Tongue (tissue), 2 donors: ENCODE results near the gene DLX2. TPM values are rescaled to one million over a fixed set of nuclear protein-coding genes. Genes with fewer than 3 reads are reported as not detected.
"Not testable (repeated sequence)": the region's sequence is repeated elsewhere in the genome, so short reads cannot be mapped to it uniquely, and the experiment has no call there.

Source experiments
- DNase-seq: peaks from one replicate; pipeline ENCODE4 v3.0.0-alpha.2; 2015
- total RNA-seq: library from RNA; depleted of rRNA; stranded (reverse); fragments of >200 nt; gene quantifications from one replicate; pipeline ENCODE4 v1.2.3, GENCODE V29; 2014

DLX2 gene
- total RNA-seq: 0.72 TPM

DNA sequence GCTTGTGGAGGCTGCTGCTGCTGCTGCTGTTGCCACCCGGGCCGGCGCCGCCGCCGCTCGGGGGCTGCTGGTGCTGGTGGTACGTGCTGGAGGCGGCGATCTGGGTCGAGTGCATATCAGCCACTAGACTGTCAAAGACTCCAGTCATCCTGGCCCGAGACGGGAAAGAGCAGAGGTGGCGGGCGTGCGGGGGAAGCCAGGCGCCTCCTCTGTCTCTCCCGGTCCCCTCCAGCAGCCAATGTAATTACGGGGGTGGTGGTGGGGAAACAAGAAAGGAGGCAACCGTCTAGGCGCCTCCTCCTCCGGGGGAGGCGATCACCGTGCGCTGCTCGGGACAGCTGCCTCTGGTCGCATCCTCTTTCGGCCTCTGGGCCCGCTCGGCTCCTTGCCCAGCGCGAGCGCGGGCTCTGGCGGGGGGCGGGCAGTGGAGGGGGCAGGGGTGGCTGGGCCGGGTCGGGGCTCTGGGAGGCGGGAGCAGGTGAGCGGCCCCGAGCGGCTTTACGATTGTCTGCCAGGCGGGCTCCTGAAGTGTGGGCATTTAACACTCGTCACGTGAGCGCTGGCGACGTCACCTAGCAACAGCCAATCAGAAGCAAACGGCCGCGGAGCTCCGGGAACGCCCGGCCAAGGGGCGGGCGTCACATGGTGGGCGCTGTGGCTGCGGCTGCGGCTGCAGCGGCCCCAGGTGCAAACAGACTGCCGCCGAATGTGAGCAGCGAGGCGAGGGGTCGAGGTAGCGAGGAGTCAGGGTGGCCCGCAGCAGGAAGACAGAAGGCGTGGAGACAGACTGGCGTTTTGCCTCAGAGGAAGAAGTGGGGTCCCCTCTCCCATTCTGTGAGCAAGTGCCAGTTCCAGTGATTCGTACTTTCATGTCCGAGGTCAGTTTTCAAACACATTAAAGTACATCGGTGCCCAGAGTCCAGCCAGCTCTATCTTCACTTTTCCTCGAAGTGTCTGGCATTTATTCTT lies at the start of gene DLX2:
DLX2 (minus strand) TSS at position 510 of the 969 bp plus-strand sequence; CDS start at position 148, 362 bp downstream.
- DNase-seq: peak; percentile 96

- no peak for DNase-seq
Observed at GRCh38 chr2:172147944-172148650, 45.4 kb upstream of the DLX2 start.

- DNase-seq: no peak
Observed at GRCh38 chr2:172143817-172144216, 41.1 kb upstream of the DLX2 start.

- not testable (repeated sequence) for DNase-seq
Observed at GRCh38 chr2:172138727-172139126, 36.0 kb upstream of the DLX2 start.

- no peak for DNase-seq
Observed at GRCh38 chr2:172137943-172138342, 35.2 kb upstream of the DLX2 start.

DNA sequence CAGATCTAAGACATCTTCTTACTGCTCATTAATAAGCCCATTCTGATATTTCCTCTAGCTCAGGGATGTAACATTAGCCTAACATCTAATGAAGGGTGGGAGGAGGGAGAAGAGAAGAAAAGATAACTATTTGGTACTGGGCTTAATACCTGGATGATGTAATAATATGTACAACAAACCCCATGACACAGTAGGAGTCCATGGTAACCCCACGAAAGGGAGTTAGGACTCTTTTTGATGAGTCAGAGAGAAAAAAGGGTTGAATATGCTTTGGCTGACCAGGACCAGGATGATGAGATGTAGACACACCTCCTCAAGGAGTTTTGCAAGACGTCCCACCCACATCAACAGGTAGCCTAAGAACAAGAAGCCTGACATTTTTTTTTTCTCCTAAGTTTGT lies 34.4 kb upstream of the DLX2 start:
- no peak for DNase-seq

GRCh38 chr2:172135446-172135845 lies 32.7 kb upstream of the DLX2 start:
- no peak for DNase-seq

- DNase-seq: no peak
Observed at GRCh38 chr2:172134270-172134669, 31.6 kb upstream of the DLX2 start.

DNA sequence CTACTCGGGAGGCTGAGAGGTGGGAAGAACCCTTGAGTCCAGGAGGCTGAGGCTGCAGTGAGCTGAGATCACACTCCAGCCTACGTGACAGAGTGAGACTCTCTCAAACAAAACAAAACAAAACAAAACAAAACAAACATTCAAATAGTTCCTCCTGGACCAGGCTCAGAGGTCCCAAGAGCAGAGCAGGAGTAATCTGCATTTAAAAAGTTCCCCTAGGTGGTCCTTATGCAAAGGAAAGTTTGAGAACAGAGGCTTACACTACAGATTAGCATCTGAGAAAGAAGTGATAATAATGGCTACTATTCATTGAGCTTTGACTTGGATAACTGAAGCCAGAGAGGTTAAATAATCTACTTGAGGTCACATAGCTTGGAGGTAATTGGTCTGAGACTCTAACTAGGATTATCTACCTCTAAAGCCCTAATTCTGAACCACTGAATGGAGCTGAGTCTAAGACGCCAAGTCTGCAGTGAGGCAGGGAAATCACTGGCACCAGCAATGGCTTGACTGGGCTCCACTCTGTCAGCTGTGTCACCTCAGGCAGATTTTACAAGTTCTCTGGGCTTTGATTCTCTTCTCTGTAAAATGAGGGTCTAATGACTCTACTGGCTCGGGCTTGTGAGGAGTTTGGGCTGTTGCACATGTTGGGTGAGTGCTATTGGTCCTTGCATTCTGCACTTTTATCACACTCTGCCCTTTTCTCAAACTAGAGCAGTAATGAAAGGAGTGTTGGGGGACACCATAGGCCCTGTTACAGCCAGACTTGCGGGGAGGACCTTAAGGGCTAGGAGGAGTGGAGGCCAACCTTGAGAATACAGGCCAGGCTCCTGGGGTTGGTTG lies 29.2 kb upstream of the DLX2 start:
- no peak for DNase-seq

- no peak for DNase-seq
Observed at GRCh38 chr2:172129404-172129803, 26.7 kb upstream of the DLX2 start.

- DNase-seq: no peak
Observed at GRCh38 chr2:172128484-172128883, 25.8 kb upstream of the DLX2 start.

DNA sequence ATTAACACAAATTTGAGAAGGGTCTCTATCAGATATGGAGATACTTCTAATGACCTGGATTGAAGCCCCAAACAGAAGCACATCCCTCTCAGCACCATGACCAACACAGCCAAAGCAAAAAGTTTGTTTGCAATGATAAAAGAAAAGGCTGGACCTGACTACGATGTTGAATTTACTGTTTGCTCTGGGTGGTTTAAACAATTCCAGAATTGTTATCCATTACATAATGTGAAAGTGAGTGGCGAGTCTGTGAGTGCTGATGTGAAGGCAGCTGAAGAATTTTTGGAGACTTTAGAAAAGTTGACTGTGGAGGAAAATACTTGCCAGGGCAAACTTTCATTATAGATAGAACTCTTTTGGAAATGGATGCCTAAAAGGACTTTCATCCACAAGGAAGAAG lies 17.4 kb upstream of the DLX2 start:
- no peak for DNase-seq

DNA sequence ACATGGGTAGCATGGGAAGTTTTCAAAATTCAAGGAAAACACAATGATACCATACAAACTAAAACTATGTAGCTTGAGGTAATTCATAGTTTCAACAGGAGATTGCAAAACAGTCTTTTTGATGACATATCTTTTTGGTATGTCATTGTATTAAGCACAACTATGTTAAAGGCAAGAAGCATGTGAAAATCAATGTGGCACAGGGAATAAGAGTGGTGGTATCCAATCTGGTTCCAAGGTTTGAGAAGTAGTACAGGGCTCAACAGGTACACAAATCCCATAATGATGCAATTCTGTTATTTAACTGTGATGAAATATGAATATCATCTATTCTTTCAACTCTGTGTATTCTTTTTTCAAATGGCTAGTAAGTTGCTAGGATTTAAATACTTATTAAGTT lies 16.4 kb upstream of the DLX2 start:
- DNase-seq: no peak

- no peak for DNase-seq
Observed at GRCh38 chr2:172116107-172116506, 13.4 kb upstream of the DLX2 start.

DNA sequence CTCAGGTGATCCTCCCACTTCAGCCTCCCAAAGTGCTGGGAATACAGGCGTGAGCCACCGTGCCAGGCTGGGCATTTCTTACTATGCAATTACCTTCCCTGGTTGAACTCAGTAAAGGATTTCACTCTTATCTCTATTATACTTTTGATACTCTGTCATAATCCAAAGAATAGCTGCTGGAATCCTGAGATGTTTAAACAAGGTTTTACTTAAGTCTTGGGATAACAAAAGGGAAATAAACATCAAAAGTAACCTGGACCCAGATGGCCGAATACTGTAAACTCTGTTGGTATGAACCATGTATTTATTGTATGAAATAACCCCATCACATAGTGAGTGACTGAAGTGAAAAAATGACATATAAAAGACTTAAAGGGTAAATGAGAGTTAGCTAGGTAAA lies 11.9 kb upstream of the DLX2 start:
- no peak for DNase-seq

GRCh38 chr2:172114176-172114575 lies 11.5 kb upstream of the DLX2 start:
- DNase-seq: not testable (repeated sequence)

DNA sequence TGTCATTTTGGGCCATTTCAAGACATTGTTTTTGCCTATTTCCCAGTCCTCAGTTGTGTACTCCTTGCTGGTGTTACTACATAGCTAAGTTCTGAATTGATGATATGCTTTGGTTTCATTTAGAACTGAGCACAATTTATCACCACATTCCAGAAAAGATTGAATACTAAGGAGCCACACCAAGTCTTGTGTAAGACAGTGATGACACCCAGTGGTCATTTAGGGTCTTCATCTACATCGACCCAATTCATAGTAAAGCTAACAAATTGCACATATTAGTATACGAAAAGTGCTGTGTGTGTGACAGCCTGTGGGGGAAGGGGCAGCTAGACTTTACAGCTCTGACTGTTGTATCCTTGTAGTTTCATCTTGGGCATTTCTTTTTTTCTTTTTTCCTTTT lies 10.9 kb upstream of the DLX2 start:
- DNase-seq: peak; percentile 51

DNA sequence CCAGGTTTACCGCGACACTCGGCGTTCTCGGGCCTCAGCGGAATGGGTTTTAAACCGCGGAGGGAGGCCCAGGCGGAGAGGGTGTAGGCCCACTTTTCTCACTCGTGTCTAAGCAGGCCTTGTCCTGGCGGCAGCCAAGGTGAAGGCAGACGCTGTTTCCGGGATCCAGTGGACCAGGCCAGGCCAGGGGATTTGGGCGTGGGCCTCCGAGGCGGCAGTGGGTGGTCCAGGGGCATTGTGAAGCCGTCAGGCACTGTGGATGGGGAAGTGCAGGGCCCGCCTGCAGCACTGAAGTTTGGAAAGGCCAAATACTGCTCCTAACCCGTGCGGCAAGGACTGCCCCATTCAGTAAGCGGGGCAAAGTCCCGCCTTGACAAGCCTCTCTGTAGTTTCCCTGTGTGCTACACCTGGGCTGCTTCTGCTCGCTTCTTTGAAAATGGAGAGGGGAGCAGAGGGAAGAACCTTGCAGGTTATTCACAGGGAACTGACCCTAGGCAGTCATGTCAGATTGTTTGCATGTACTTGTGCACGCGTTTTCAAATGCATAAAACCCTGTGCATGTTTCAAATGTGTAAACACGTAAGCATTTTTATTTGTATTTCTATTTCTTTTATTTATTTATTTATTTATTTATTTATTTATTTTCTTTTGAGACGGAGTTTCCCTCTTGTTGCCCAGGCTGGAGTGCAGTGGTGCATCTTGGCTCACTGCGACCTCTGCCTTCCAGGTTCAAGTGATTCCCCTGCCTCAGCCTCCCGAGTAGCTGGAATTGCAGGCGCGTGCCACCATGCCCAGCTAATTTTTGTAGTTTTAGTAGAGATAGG lies 7.5 kb upstream of the DLX2 start:
- DNase-seq: no peak

- DNase-seq: no peak
Observed at GRCh38 chr2:172109256-172109987, 6.7 kb upstream of the DLX2 start.

- no peak for DNase-seq
Observed at GRCh38 chr2:172108587-172108930, 5.9 kb upstream of the DLX2 start.
